HepG2 (cell line): ENCODE results near the gene HS3ST3A1. TPM values are rescaled to one million over a fixed set of nuclear protein-coding genes. Genes with fewer than 3 reads are reported as not detected.

Experiments used
- ATAC-seq: fragments of 200-7000 bp; cut with Tn5 transposase; 3 replicates; pipeline ENCODE4 v1.9.1; 2020; ENCODE audit warnings: mild to moderate bottlenecking, moderate library complexity
- BruUV-seq: library from RNA; stranded (reverse); fragments of 400-500 nt; replicated peaks from 2 replicates; lab custom pipeline; 2021; lab: Mats Ljungman, UMichigan
- CTCF ChIA-PET: fragments of 300-600 bp; formaldehyde crosslinking; extraction: SDS; loops from one replicate; lab custom pipeline; 2021; ENCODE audit warnings: low total read pairs, inconsistent platforms, low intra/inter-chr PET ratio; lab: Yijun Ruan, JAX
- POLR2A ChIA-PET: fragments of 350-600 bp; sonication (Branson Sonifier 250); formaldehyde crosslinking; loops from one replicate; lab custom pipeline; 2020; ENCODE audit warnings: antibody characterized with exemption, inconsistent platforms; lab: Yijun Ruan, JAX
- DNase-seq: peaks from one replicate; pipeline ENCODE4 v3.0.0-alpha.2; 2015; ENCODE audit warnings: low spot score
- FAIRE-seq: peaks from 3 replicates; lab custom pipeline; 2011; peaks lifted over from hg19 to GRCh38; lab: Jason Lieb, UNC
- H2AFZ ChIP-seq: one replicate; pipeline ENCODE4 v1.6.1; 2011; ENCODE audit warnings: low read length, inconsistent platforms
- H3K27ac ChIP-seq: fragments of 300-600 bp; 3 replicates; pipeline ENCODE4 v1.8.0; 2011; ENCODE audit warnings: mixed run types, mild to moderate bottlenecking, mixed read lengths, low read length, inconsistent platforms; ENCODE audit not compliant: insufficient read depth; ENCODE audit errors: extremely low read length
- H3K27me3 ChIP-seq, 2 experiments: fragments of 200-600 bp in 1 of 2; 2 replicates in 1 of 2; 3 replicates in 1 of 2; pipeline versions ENCODE4 v1.6.0 to v1.8.0; 2011; ENCODE audit warnings: low read length in 2 of 2, mild to moderate bottlenecking in 2 of 2, moderate library complexity in 2 of 2, inconsistent platforms in 1 of 2; ENCODE audit not compliant: insufficient read depth in 2 of 2, control insufficient read depth in 1 of 2
- H3K36me3 ChIP-seq, 2 experiments: fragments of 200-600 bp in 1 of 2; replicated peaks in 1 of 2; 2 replicates in 1 of 2; 3 replicates in 1 of 2; pipeline versions ENCODE4 v1.5.1 to v1.8.0; 2011; ENCODE audit warnings: low read length in 2 of 2, inconsistent platforms in 1 of 2; ENCODE audit not compliant: insufficient read depth in 2 of 2, control insufficient read depth in 1 of 2
- H3K4me1 ChIP-seq: 2 replicates; pipeline ENCODE4 v1.5.1; 2012; ENCODE audit warnings: low read length, inconsistent platforms; ENCODE audit not compliant: insufficient read depth
- H3K4me2 ChIP-seq: 2 replicates; pipeline ENCODE4 v1.6.0; 2011; ENCODE audit warnings: low read depth, low read length, inconsistent platforms
- H3K4me3 ChIP-seq, 3 experiments: fragments of 200-600 bp in 1 of 3; sonication (generic), shearing (Covaris generic) in 1 of 3; replicated peaks in 1 of 3; 2 replicates each; pipeline ENCODE4 v1.5.1; 2011 to 2016; ENCODE audit warnings: low read length in 3 of 3, inconsistent platforms in 2 of 3, low read depth in 2 of 3, mild to moderate bottlenecking in 2 of 3, control low read depth in 1 of 3, mixed read lengths in 1 of 3; ENCODE audit not compliant: insufficient read depth in 1 of 3
- H3K79me2 ChIP-seq: one replicate; pipeline ENCODE4 v1.6.1; 2011; ENCODE audit warnings: low read length, inconsistent platforms; ENCODE audit not compliant: insufficient read depth
- H3K9ac ChIP-seq: 2 replicates; pipeline ENCODE4 v1.6.0; 2011; ENCODE audit warnings: mild to moderate bottlenecking, low read depth, low read length, inconsistent platforms; ENCODE audit not compliant: insufficient read depth
- H3K9me3 ChIP-seq: 2 replicates; pipeline ENCODE4 v1.5.1; 2012; ENCODE audit warnings: mild to moderate bottlenecking, low read length
- H4K20me1 ChIP-seq: 2 replicates; pipeline ENCODE4 v1.6.0; 2011; ENCODE audit warnings: inconsistent platforms, mild to moderate bottlenecking, low read length, moderate library complexity; ENCODE audit not compliant: insufficient read depth
- CHD4 ChIP-seq: fragments of 200-600 bp; sonication (generic); IDR thresholded peaks from 2 replicates; pipeline ENCODE4 v1.7.0; 2017; ENCODE audit warnings: mild to moderate bottlenecking, low read length, borderline replicate concordance
- ELF1 ChIP-seq: sonication (generic); formaldehyde crosslinking; IDR thresholded peaks from 2 replicates; pipeline ENCODE4 v1.4.0; 2020; ENCODE audit warnings: missing genetic modification reagents
- MLLT10 ChIP-seq: sonication (generic); formaldehyde crosslinking; IDR thresholded peaks from 2 replicates; pipeline ENCODE4 v1.4.0; 2020; ENCODE audit warnings: missing genetic modification reagents
- SIN3A ChIP-seq: IDR thresholded peaks from 2 replicates; pipeline ENCODE4 v1.6.1; 2011; ENCODE audit warnings: low read depth, mild to moderate bottlenecking, control low read depth, low read length, borderline replicate concordance
- ZBTB14 ChIP-seq: sonication (generic); formaldehyde crosslinking; IDR thresholded peaks from 2 replicates; pipeline ENCODE4 v1.4.0; 2020; ENCODE audit warnings: missing genetic modification reagents
- ZHX1 ChIP-seq: sonication (generic); formaldehyde crosslinking; IDR thresholded peaks from 2 replicates; pipeline ENCODE4 v1.8.1; 2022; ENCODE audit warnings: low read depth, mild to moderate bottlenecking, missing genetic modification reagents
- ZNF616 ChIP-seq: sonication (generic); formaldehyde crosslinking; IDR thresholded peaks from 2 replicates; pipeline ENCODE4 v1.5.0; 2020; ENCODE audit warnings: low read depth, mild to moderate bottlenecking, missing genetic modification reagents
- ZNF720 ChIP-seq: sonication (generic); formaldehyde crosslinking; IDR thresholded peaks from 2 replicates; pipeline ENCODE4 v1.4.0; 2020; ENCODE audit warnings: missing genetic modification reagents
- WGBS: methylation state at CpG from one replicate; pipeline ENCODE4 v1.1.6; 2017; ENCODE audit warnings: low lambda C conversion rate; 5-methylcytosine and 5-hydroxymethylcytosine counted together
- in situ Hi-C: cut with HindIII; loops from 2 replicates; pipeline ENCODE4 v1.10.0; 2017; ENCODE audit warnings: low pct_unique_long_range_greater_than_20kb; ENCODE audit not compliant: extremely low pct_ligation_motif_present
- intact Hi-C: fragments of 100-400 bp; cut with micrococcal nuclease; formaldehyde crosslinking; loops from one replicate; pipeline ENCODE4 v1.10.0; 2022; ENCODE audit not compliant: unreplicated experiment
- polyA plus RNA-seq, 8 experiments: library from polyadenylated mRNA; depleted of rRNA in 3 of 8; stranded (reverse) in 7 of 8; unstranded in 1 of 8; fragments of >200 nt; fragmentation: Illumina TruSeq in 4 of 8; extraction: Trizol in 4 of 8; gene quantifications; 2 replicates each; pipeline versions ENCODE4 v1.2.1 to v1.2.3, GENCODE V29; 2011 to 2016; ENCODE audit warnings: low read depth in 4 of 8, missing spikeins in 1 of 8, mixed read lengths in 1 of 8; ENCODE audit not compliant: insufficient read depth in 1 of 8
- total RNA-seq, 5 experiments: library from RNA; depleted of rRNA; stranded (reverse); fragments of >200 nt; fragmentation: Illumina TruSeq; extraction: Trizol; gene quantifications; 2 replicates each; pipeline ENCODE4 v1.2.3, GENCODE V29; 2016; ENCODE audit warnings: low read depth in 1 of 5
- TF ChIP-seq, protein P1 (sequence below): IDR thresholded peaks from 2 replicates; pipeline ENCODE4 v1.6.1; 2016; ENCODE audit warnings: low read depth, missing genetic modification reagents, missing compliant biosample characterization
- TF ChIP-seq, protein P2 (sequence below): sonication (generic); formaldehyde crosslinking; IDR thresholded peaks from 2 replicates; pipeline ENCODE4 v1.4.0; 2020; ENCODE audit warnings: missing genetic modification reagents, borderline replicate concordance

HS3ST3A1 gene
- total and polyA plus RNA-seq, 2 of the 13 experiments (the other 11 are each of a cell fraction or from before 2014, with no cell fraction given), result 1.3 to 3.5 TPM

- no peak for DNase-seq
- H2AFZ ChIP-seq, result no peak overlapping the region
- in situ Hi-C loops, result no loop called here
- no peak for ATAC-seq
- no peak overlapping the region for H3K9ac ChIP-seq
- no peak overlapping the region for H3K4me2 ChIP-seq
- FAIRE-seq, result no peak
- WGBS, result 34% methylated on average over 3 of the region's 3 CpGs
- intact Hi-C loops, result no loop called here
- no peaks in the 10 kb centered on the region for H3K36me3 ChIP-seq
- ChIA-PET POLR2A (no interaction called here), CTCF (no interaction called here)
- H3K4me3 ChIP-seq, result no peak overlapping the region
- no peaks in the 10 kb centered on the region for H3K79me2 ChIP-seq
- BruUV-seq, result no TSS peak
- no peak overlapping the region for H3K27ac ChIP-seq
- 0 out of 2 replicates have a peak, but pooled peaks cover 5% of the 10 kb centered on the region for H3K4me1 ChIP-seq
- H4K20me1 ChIP-seq, result no peaks in the 10 kb centered on the region
- no peaks in the 10 kb centered on the region for H3K9me3 ChIP-seq
- H3K27me3 ChIP-seq, result peaks cover 2 to 5% of the 10 kb centered on the region in 2 experiments; a peak in 3 of 5 replicates
- TF ChIP-seq, protein P1, sequence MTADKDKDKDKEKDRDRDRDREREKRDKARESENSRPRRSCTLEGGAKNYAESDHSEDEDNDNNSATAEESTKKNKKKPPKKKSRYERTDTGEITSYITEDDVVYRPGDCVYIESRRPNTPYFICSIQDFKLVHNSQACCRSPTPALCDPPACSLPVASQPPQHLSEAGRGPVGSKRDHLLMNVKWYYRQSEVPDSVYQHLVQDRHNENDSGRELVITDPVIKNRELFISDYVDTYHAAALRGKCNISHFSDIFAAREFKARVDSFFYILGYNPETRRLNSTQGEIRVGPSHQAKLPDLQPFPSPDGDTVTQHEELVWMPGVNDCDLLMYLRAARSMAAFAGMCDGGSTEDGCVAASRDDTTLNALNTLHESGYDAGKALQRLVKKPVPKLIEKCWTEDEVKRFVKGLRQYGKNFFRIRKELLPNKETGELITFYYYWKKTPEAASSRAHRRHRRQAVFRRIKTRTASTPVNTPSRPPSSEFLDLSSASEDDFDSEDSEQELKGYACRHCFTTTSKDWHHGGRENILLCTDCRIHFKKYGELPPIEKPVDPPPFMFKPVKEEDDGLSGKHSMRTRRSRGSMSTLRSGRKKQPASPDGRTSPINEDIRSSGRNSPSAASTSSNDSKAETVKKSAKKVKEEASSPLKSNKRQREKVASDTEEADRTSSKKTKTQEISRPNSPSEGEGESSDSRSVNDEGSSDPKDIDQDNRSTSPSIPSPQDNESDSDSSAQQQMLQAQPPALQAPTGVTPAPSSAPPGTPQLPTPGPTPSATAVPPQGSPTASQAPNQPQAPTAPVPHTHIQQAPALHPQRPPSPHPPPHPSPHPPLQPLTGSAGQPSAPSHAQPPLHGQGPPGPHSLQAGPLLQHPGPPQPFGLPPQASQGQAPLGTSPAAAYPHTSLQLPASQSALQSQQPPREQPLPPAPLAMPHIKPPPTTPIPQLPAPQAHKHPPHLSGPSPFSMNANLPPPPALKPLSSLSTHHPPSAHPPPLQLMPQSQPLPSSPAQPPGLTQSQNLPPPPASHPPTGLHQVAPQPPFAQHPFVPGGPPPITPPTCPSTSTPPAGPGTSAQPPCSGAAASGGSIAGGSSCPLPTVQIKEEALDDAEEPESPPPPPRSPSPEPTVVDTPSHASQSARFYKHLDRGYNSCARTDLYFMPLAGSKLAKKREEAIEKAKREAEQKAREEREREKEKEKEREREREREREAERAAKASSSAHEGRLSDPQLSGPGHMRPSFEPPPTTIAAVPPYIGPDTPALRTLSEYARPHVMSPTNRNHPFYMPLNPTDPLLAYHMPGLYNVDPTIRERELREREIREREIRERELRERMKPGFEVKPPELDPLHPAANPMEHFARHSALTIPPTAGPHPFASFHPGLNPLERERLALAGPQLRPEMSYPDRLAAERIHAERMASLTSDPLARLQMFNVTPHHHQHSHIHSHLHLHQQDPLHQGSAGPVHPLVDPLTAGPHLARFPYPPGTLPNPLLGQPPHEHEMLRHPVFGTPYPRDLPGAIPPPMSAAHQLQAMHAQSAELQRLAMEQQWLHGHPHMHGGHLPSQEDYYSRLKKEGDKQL, result no peak
- TF ChIP-seq MLLT10 (CRISPR knock-in tag) (no peak), ZNF616 (CRISPR knock-in tag) (no peak), ZHX1 (CRISPR knock-in tag) (no peak), SIN3A (no peak), ZBTB14 (no peak), ZNF720 (CRISPR knock-in tag) (no peak), ELF1 (CRISPR knock-in tag) (no peak), CHD4 (no peak)
- TF ChIP-seq, protein P2, sequence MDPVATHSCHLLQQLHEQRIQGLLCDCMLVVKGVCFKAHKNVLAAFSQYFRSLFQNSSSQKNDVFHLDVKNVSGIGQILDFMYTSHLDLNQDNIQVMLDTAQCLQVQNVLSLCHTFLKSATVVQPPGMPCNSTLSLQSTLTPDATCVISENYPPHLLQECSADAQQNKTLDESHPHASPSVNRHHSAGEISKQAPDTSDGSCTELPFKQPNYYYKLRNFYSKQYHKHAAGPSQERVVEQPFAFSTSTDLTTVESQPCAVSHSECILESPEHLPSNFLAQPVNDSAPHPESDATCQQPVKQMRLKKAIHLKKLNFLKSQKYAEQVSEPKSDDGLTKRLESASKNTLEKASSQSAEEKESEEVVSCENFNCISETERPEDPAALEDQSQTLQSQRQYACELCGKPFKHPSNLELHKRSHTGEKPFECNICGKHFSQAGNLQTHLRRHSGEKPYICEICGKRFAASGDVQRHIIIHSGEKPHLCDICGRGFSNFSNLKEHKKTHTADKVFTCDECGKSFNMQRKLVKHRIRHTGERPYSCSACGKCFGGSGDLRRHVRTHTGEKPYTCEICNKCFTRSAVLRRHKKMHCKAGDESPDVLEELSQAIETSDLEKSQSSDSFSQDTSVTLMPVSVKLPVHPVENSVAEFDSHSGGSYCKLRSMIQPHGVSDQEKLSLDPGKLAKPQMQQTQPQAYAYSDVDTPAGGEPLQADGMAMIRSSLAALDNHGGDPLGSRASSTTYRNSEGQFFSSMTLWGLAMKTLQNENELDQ (CRISPR knock-in tag), result no peak
These were observed 17.0 kb downstream of the HS3ST3A1 start for GRCh38 chr17:13584701-13585080.
